ENCODE results near the gene PPP3CA. TPM values are rescaled to one million over a fixed set of nuclear protein-coding genes. Genes with fewer than 3 reads are reported as not detected.

Gene PPP3CA
- total RNA-seq, 2 donors from 2014 or later = 71.3 to 142 TPM

DNA sequence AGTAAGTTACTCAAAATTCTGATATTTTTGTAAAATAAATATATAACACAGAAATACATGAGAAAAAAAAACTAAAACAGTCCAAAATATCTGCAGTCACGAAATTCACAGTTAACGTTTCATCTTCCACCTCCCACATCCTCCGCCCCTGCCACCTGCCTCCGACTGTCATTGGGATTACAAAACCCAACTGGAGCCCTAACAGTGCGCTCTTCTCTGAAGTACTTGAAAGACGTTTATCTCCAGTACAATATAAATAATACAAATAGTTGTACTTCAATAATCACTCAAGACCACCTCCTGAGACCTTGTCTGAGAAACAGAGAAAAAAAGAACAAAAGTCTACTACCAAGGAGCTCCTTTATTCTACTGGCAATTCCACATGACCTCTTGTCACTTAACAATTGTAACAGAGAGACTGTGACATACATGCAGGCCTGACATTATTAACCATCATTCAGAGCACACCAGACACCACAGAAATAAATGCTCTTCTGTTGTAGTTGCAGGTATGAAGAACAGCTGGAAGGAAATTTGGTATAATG lies 280.6 kb downstream of the PPP3CA start:
- TF ChIP-seq POLR2A (IDR thresholded peaks at IDR 0.05) = no peak
- no peak for TF ChIP-seq POLR2AphosphoS5 (IDR thresholded peaks at IDR 0.05)
- TF ChIP-seq, protein P1, sequence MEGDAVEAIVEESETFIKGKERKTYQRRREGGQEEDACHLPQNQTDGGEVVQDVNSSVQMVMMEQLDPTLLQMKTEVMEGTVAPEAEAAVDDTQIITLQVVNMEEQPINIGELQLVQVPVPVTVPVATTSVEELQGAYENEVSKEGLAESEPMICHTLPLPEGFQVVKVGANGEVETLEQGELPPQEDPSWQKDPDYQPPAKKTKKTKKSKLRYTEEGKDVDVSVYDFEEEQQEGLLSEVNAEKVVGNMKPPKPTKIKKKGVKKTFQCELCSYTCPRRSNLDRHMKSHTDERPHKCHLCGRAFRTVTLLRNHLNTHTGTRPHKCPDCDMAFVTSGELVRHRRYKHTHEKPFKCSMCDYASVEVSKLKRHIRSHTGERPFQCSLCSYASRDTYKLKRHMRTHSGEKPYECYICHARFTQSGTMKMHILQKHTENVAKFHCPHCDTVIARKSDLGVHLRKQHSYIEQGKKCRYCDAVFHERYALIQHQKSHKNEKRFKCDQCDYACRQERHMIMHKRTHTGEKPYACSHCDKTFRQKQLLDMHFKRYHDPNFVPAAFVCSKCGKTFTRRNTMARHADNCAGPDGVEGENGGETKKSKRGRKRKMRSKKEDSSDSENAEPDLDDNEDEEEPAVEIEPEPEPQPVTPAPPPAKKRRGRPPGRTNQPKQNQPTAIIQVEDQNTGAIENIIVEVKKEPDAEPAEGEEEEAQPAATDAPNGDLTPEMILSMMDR (IDR thresholded peaks at IDR 0.05) = no peak
- Histone ChIP-seq H3K27ac (no peak overlapping the region), H3K36me3 (no peaks in the 10 kb centered on the region), H3K9me3 (no peaks in the 10 kb centered on the region), H3K4me1 (replicated peaks) (no peaks in the 10 kb centered on the region), H3K27me3 (replicated peaks; ENCODE audit: insufficient read depth) (no peaks in the 10 kb centered on the region), H3K4me3 (no peak overlapping the region)
- no peak for DNase-seq (ENCODE audit: low spot score)
- WGBS = 85% methylated on average over 6 of the region's 6 CpGs
- intact Hi-C loops (cut with DNase I) = no loop called here

DNA sequence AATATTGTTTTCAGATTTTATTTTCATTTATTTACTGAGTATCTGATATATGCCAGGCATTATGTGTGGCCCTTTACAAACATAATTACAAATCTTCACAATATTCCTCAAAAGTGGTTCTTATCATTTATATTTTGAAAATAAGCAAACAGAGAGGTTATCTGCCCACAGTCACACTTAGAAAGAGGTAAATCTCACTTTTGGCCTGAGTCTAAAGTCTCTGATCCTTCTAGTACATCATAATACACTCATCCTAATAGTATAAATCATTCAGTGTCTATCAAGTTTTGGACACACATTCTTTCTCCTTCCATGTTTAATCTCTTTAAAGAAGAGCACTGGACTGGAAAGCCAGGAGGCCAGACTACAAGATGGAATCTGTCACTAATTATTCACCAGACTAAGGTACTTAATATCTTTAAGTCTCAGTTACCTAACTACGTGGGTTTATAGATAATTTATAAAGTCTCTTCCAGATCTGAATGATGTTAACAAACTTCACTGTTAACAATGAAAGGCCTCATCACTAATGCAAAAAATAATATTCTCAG lies 281.3 kb downstream of the PPP3CA start:
- no peaks in the 10 kb centered on the region for H3K36me3 ChIP-seq
- intact Hi-C loops (cut with DNase I) = no loop called here
- H3K27me3 ChIP-seq (replicated peaks; ENCODE audit: insufficient read depth) = no peaks in the 10 kb centered on the region
- H3K27ac ChIP-seq = no peak overlapping the region
- DNase-seq (ENCODE audit: low spot score) = no peak
- H3K9me3 ChIP-seq = no peaks in the 10 kb centered on the region
- H3K4me1 ChIP-seq (replicated peaks) = no peaks in the 10 kb centered on the region
- no peak overlapping the region for H3K4me3 ChIP-seq
- TF ChIP-seq, protein P1 (IDR thresholded peaks at IDR 0.05) = no peak
- TF ChIP-seq POLR2AphosphoS5 (IDR thresholded peaks at IDR 0.05) (no peak), POLR2A (IDR thresholded peaks at IDR 0.05) (no peak)
- 84% methylated on average over 1 of the region's 1 CpG for WGBS

DNA sequence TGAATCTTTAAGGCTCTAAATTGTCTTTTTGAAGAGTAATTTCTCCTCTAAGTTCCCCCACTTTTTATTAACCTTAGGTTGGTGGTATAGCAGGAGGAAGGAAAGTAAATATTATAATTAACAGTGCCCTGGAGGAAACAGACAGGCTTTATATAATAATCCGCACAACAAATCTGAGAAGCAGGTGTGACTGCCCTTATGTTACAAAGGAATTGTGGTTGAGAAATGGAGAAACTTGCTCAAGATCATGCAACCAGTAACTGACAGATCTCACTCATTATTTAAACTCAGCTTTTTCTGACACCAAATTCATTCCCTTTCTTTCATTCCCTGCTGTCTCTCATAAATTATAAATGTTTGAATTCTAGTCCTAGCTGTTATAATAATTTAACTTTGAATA lies 282.0 kb downstream of the PPP3CA start:
- H3K36me3 ChIP-seq = no peaks in the 10 kb centered on the region
- TF ChIP-seq POLR2A (IDR thresholded peaks at IDR 0.05) = no peak
- no peak for TF ChIP-seq POLR2AphosphoS5 (IDR thresholded peaks at IDR 0.05)
- TF ChIP-seq, protein P1 (IDR thresholded peaks at IDR 0.05) = no peak

DNA sequence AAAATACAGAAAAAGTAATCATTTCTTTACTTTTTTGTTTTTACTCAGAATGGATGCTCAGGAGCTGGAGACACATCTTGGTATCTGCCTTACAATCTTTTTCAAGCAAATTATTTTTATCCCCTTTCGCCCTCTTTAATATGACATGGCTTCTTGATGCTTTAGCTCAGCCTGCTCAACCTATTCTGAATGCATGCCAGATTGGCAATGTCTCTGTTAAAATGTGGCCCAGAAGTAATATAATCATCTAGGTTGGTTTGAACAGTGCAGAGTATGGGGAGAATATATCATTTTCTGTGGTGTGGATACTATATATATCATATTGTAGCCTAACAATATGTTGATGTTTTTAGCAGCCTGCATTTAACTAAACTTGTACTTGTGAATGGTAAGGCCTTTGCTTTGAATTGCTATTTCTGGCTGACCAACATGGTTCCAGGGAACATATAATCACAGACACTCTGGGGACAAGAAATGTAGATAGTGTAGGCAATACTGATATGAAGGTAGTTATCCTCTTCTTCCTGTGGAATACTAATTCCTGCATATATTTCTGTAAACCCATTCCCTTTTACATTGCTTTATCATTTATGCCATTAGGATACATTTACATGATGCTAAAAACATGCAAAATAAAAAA lies 282.7 kb downstream of the PPP3CA start:
- no peak for TF ChIP-seq POLR2A (IDR thresholded peaks at IDR 0.05)
- TF ChIP-seq, protein P1 (IDR thresholded peaks at IDR 0.05) = no peak
- Histone ChIP-seq H3K36me3 (no peaks in the 10 kb centered on the region), H3K4me3 (no peak overlapping the region), H3K4me1 (replicated peaks) (no peaks in the 10 kb centered on the region), H3K27me3 (replicated peaks; ENCODE audit: insufficient read depth) (no peaks in the 10 kb centered on the region), H3K27ac (no peak overlapping the region), H3K9me3 (no peaks in the 10 kb centered on the region)
- DNase-seq (ENCODE audit: low spot score) = no peak
- 78% methylated on average over 1 of the region's 1 CpG for WGBS
- intact Hi-C loops (cut with DNase I) = no loop called here

More for the DNA sequence above, 282.0 kb downstream of the PPP3CA start:
- DNase-seq (ENCODE audit: low spot score) = no peak
- no peak overlapping the region for H3K4me3 ChIP-seq
- H3K9me3 ChIP-seq = no peaks in the 10 kb centered on the region
- 93% methylated on average over 1 of the region's 1 CpG for WGBS
- H3K4me1 ChIP-seq (replicated peaks) = no peaks in the 10 kb centered on the region
- no peak overlapping the region for H3K27ac ChIP-seq
- H3K27me3 ChIP-seq (replicated peaks; ENCODE audit: insufficient read depth) = no peaks in the 10 kb centered on the region
- intact Hi-C loops (cut with DNase I) = no loop called here

DNA sequence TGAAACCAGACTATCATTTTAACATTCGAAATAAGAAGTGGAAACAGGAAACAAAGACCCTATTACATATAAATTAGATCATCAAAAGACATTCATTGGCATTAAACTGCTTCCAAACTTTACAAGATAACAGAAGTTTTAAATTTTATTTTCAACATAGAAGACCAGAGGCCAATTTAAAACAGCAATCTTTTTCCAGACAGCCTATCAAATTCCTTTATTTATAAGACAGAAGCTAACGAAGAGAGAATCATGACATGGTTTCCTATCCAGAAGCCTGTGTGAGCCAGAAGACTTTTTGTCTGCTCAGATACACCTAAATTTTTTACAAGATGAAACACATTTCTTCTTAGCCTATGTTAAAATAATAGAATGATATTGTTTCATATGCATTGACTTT lies 291.9 kb downstream of the PPP3CA start:
- TF ChIP-seq, protein P1 (IDR thresholded peaks at IDR 0.05) = no peak
- TF ChIP-seq POLR2A (IDR thresholded peaks at IDR 0.05) (no peak), POLR2AphosphoS5 (IDR thresholded peaks at IDR 0.05) (no peak)
- WGBS = 45% methylated on average over 2 of the region's 2 CpGs
- no peak overlapping the region for H3K4me3 ChIP-seq
- H3K27ac ChIP-seq = no peak overlapping the region
- DNase-seq (ENCODE audit: low spot score) = no peak
- H3K4me1 ChIP-seq (replicated peaks) = no peaks in the 10 kb centered on the region
- intact Hi-C loops (cut with DNase I) = no loop called here
- H3K9me3 ChIP-seq = no peaks in the 10 kb centered on the region
- no peaks in the 10 kb centered on the region for H3K36me3 ChIP-seq
- no peaks in the 10 kb centered on the region for H3K27me3 ChIP-seq (replicated peaks; ENCODE audit: insufficient read depth)
